Tibial nerve (tissue), 4 donors: Measurements from ENCODE around the gene VSIG1. TPM values are rescaled to one million over a fixed set of nuclear protein-coding genes. Genes with fewer than 3 reads are reported as not detected.

Experiments used
- DNase-seq, 2 donors: peaks; one replicate each; pipeline ENCODE4 v3.0.0-alpha.2; 2019; ENCODE audit warnings: low spot score in 2 of 2
- H3K27ac ChIP-seq, 4 donors: fragments of 200-600 bp; sonication (generic) in 3 of 4; one replicate each; pipeline ENCODE4 v1.5.1; 2017 to 2019; ENCODE audit warnings: mild to moderate bottlenecking in 1 of 4
- H3K27me3 ChIP-seq, 2 donors: fragments of 200-600 bp; sonication (generic) in 1 of 2; one replicate each; pipeline versions ENCODE4 v1.5.1 to v1.6.0; 2017 to 2019
- H3K36me3 ChIP-seq, 3 donors: fragments of 200-600 bp; sonication (generic); one replicate each; pipeline ENCODE4 v1.5.1; 2018 to 2019
- H3K4me1 ChIP-seq, 4 donors: fragments of 200-600 bp; sonication (generic) in 3 of 4; one replicate each; pipeline ENCODE4 v1.5.1; 2017 to 2019
- H3K4me3 ChIP-seq, 4 donors: fragments of 200-600 bp; sonication (generic) in 3 of 4; one replicate each; pipeline ENCODE4 v1.5.1; 2017 to 2019; ENCODE audit warnings: mild to moderate bottlenecking in 1 of 4, moderate library complexity in 1 of 4
- H3K9me3 ChIP-seq, 4 donors: fragments of 200-600 bp; sonication (generic) in 3 of 4; one replicate each; pipeline ENCODE4 v1.5.1; 2017 to 2019
- EP300 ChIP-seq, 2 donors: sonication (generic); formaldehyde crosslinking; IDR thresholded peaks; one replicate each; pipeline ENCODE4 v1.6.1; 2017; ENCODE audit warnings: antibody characterized with exemption in 2 of 2, mild to moderate bottlenecking in 1 of 2
- POLR2A ChIP-seq, 2 donors: fragments of 450-650 bp; IDR thresholded peaks; one replicate each; pipeline ENCODE4 v1.6.1; 2017; ENCODE audit warnings: antibody characterized with exemption in 2 of 2, mild to moderate bottlenecking in 2 of 2, moderate library complexity in 2 of 2
- whole genome bisulfite sequencing, 2 donors: methylation state at CpG; one replicate each; pipeline ENCODE4 v1.1.5; 2018; 5-methylcytosine and 5-hydroxymethylcytosine counted together
- total RNA-seq, 4 donors: library from RNA; depleted of rRNA; stranded (reverse); fragments of >200 nt; gene quantifications; one replicate each; pipeline ENCODE4 v1.1.0, GENCODE V29; 2016
- TF ChIP-seq, protein P1 (sequence below), 5 experiments: fragments of 200-600 bp in 3 of 5; fragments of 450-650 bp in 2 of 5; sonication (generic) in 3 of 5; IDR thresholded peaks; one replicate each; pipeline ENCODE4 v1.5.1; 2016 to 2019; ENCODE audit warnings: antibody characterized with exemption in 5 of 5, mild to moderate bottlenecking in 3 of 5, moderate library complexity in 2 of 5

Gene VSIG1
- total RNA-seq, 4 donors from 2014 or later = 0.30 TPM; not detected in 3

DNA sequence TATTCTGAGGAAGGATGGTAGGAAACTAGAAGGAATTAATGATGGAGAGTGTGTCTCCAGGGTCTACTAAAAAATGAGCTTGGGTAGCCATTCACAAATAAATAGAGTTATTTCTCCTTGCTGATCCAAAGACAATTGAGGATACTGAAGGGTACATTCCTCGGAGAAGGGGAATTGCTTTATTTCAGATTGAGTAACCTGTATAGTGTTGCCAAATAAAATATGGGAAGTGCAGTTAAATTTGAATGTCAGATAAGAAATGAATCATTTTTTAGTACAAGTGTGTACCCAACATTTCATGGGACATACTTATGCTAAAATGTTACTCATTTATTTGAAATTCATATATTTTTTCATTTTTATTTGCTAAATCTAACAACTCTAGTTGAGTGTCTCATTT is 16.0 kb upstream of the VSIG1 start:
- no peaks in the 10 kb centered on the region for H3K9me3 ChIP-seq
- H3K27me3 ChIP-seq = peaks cover 0 to 16% of the 10 kb centered on the region in 2 donors
- no peaks in the 10 kb centered on the region for H3K4me1 ChIP-seq
- H3K36me3 ChIP-seq = no peaks in the 10 kb centered on the region
- DNase-seq = no peak
- no peak overlapping the region for H3K27ac ChIP-seq
- H3K4me3 ChIP-seq = no peak overlapping the region
- WGBS, 2 donors = 65 to 73% methylated on average over 1 of the region's 1 CpG
- TF ChIP-seq POLR2A (IDR thresholded peaks at IDR 0.05) (no peak), EP300 (IDR thresholded peaks at IDR 0.05) (no peak)
- TF ChIP-seq, protein P1, sequence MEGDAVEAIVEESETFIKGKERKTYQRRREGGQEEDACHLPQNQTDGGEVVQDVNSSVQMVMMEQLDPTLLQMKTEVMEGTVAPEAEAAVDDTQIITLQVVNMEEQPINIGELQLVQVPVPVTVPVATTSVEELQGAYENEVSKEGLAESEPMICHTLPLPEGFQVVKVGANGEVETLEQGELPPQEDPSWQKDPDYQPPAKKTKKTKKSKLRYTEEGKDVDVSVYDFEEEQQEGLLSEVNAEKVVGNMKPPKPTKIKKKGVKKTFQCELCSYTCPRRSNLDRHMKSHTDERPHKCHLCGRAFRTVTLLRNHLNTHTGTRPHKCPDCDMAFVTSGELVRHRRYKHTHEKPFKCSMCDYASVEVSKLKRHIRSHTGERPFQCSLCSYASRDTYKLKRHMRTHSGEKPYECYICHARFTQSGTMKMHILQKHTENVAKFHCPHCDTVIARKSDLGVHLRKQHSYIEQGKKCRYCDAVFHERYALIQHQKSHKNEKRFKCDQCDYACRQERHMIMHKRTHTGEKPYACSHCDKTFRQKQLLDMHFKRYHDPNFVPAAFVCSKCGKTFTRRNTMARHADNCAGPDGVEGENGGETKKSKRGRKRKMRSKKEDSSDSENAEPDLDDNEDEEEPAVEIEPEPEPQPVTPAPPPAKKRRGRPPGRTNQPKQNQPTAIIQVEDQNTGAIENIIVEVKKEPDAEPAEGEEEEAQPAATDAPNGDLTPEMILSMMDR (IDR thresholded peaks at IDR 0.05) = no peak

DNA sequence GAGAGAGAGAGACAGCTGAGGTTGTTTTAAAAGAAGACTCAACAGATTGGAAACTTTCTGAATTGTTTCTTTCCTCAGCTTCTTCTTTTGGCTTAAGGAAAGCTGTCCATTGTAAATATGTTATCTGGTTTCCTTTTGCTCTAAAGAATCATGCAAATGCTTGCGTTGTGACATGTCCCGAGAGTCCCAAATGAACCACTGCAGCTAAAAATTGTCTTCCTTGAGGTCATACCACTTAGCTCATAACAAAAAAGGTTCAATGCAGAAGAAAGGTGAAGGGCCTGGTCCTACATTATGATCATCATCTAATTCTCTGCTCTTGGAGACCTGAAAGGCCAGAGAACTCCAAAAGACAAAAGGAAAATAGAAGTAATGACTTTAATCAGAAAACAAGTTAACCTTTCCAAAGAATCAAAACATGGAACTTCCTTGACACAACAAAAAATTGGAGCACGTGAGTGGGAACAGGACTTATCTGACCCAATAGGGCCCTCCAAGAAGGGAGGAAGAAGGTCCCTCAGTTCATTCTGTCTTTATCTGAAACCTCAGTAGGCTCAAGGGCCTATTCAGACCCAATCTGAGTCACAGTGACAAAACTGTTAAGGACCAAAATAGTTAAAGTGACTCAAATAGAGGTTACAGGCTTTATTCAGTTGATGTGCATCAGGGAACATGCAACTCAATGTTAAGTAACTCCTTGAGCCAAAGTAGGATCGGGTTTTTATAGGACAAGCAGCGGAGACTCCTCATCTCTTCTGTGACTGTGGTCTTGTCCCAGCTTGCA is 14.7 kb upstream of the VSIG1 start:
- peaks cover 0 to 18% of the 10 kb centered on the region in 2 donors for H3K27me3 ChIP-seq
- no peak overlapping the region for H3K4me3 ChIP-seq
- no peaks in the 10 kb centered on the region for H3K9me3 ChIP-seq
- no peaks in the 10 kb centered on the region for H3K36me3 ChIP-seq
- DNase-seq = no peak
- 73 to 80% methylated on average over 5 of the region's 5 CpGs for WGBS, 2 donors
- no peaks in the 10 kb centered on the region for H3K4me1 ChIP-seq
- no peak overlapping the region for H3K27ac ChIP-seq
- TF ChIP-seq EP300 (IDR thresholded peaks at IDR 0.05) = no peak
- TF ChIP-seq, protein P1 (IDR thresholded peaks at IDR 0.05) = no peak
- TF ChIP-seq POLR2A (IDR thresholded peaks at IDR 0.05) = no peak

DNA sequence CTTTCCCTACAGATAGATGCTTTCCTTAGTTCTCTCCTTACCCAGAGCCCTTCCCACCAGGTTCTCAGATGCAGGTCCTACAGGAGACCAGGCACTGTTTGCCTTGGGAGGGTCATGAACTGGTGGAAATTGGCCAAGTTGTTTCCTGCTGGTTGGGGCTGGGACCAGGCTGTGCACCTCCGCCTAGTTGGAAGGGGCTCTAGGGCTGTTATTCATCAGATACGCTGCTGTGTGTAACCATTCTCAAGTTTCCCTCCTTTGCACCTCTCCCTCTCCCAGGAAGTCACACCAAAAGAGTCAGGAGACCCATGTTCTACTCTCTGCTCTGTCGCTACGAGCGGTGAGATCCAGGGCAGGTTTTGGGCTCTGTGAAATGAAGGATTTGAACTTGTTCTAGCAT is 11.9 kb upstream of the VSIG1 start:
- 77 to 89% methylated on average over 4 to 5 of the region's 5 CpGs for WGBS, 2 donors
- no peaks in the 10 kb centered on the region for H3K9me3 ChIP-seq
- no peak for DNase-seq
- TF ChIP-seq, protein P1 (IDR thresholded peaks at IDR 0.05) = no peak
- TF ChIP-seq POLR2A (IDR thresholded peaks at IDR 0.05) (no peak), EP300 (IDR thresholded peaks at IDR 0.05) (no peak)
- H3K4me1 ChIP-seq = no peaks in the 10 kb centered on the region
- H3K27ac ChIP-seq = no peak overlapping the region
- H3K36me3 ChIP-seq = no peaks in the 10 kb centered on the region
- peaks cover 0 to 17% of the 10 kb centered on the region in 2 donors for H3K27me3 ChIP-seq
- H3K4me3 ChIP-seq = no peak overlapping the region

DNA sequence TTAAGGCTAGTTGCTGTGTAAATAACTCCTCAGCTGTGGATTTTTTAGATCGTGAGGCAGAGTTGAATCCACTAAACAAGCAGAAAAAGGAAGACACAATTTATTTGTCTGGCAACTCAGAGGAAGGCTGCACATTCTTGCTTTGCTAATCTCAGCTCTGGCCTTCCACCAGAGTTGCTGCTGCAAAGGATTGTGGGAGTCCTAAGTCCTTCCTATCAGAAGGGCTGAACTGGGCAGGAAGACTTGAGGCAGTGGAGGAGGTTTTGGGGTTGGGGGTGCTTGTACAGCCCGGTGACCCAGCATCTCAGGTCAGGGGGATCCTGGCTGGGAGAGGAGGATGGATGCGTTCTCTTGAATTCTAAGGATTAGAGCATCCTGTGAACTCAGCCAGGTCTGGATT is 11.0 kb upstream of the VSIG1 start:
- Histone ChIP-seq H3K4me1 (no peaks in the 10 kb centered on the region), H3K4me3 (no peak overlapping the region), H3K27me3 (peaks cover 0 to 17% of the 10 kb centered on the region in 2 donors), H3K27ac (no peak overlapping the region), H3K9me3 (no peaks in the 10 kb centered on the region), H3K36me3 (no peaks in the 10 kb centered on the region)
- DNase-seq = no peak
- TF ChIP-seq POLR2A (IDR thresholded peaks at IDR 0.05) (no peak), EP300 (IDR thresholded peaks at IDR 0.05) (no peak)
- TF ChIP-seq, protein P1 (IDR thresholded peaks at IDR 0.05) = no peak
- 53 to 58% methylated on average over 3 of the region's 3 CpGs for WGBS, 2 donors

DNA sequence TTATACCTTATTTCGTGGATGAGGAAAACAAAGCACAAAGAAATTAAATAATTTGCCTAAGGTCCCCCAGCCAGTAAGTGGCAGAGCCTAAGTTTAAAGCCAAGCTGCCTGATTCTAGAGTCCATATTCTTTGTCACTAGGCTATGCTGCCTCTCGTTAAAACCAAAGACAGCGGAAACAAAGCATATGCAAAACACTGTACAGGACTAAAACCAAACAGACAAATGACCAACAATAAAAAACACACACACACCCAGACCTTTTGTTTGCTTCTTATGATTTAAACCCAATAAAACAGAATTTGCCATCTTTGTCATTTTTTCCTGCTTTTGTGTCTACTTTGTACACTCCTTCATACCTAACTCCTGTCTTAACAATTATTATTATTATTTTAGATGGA is 10.1 kb upstream of the VSIG1 start:
- DNase-seq = no peak
- TF ChIP-seq EP300 (IDR thresholded peaks at IDR 0.05) (no peak), POLR2A (IDR thresholded peaks at IDR 0.05) (no peak)
- TF ChIP-seq, protein P1 (IDR thresholded peaks at IDR 0.05) = no peak
- no peaks in the 10 kb centered on the region for H3K36me3 ChIP-seq
- no peak overlapping the region for H3K27ac ChIP-seq
- 73 to 86% methylated on average over 3 of the region's 3 CpGs for WGBS, 2 donors
- H3K4me3 ChIP-seq = no peak overlapping the region
- H3K9me3 ChIP-seq = no peaks in the 10 kb centered on the region
- no peaks in the 10 kb centered on the region for H3K4me1 ChIP-seq
- peaks cover 0 to 17% of the 10 kb centered on the region in 2 donors for H3K27me3 ChIP-seq
